Mesendoderm (in vitro differentiated cells): ENCODE results near the gene ZNF729. TPM values are rescaled to one million over a fixed set of nuclear protein-coding genes. Genes with fewer than 3 reads are reported as not detected.

Experiments
- DNase-seq: peaks from one replicate; pipeline ENCODE4 v3.0.0; 2013
- H2AK5ac ChIP-seq: 2 replicates; pipeline ENCODE4 v1.6.1; 2013; ENCODE audit warnings: low read length, inconsistent platforms
- H2BK120ac ChIP-seq: 2 replicates; pipeline ENCODE4 v1.6.1; 2013; ENCODE audit warnings: low read depth, mild to moderate bottlenecking, low read length, moderate library complexity, mixed read lengths
- H2BK15ac ChIP-seq: replicated peaks from 2 replicates; pipeline ENCODE4 v1.6.1; 2013; ENCODE audit warnings: low read depth, mild to moderate bottlenecking, moderate library complexity
- H2BK5ac ChIP-seq: 2 replicates; pipeline ENCODE4 v1.6.1; 2013; ENCODE audit warnings: low read length, inconsistent platforms
- H3K18ac ChIP-seq: 2 replicates; pipeline ENCODE4 v1.6.1; 2013; ENCODE audit warnings: mild to moderate bottlenecking, low read length, mixed read lengths
- H3K23ac ChIP-seq: one replicate; pipeline ENCODE4 v1.6.1; 2013; ENCODE audit warnings: low read length
- H3K27ac ChIP-seq: 2 replicates; pipeline ENCODE4 v1.5.1; 2013; ENCODE audit warnings: low read depth, mild to moderate bottlenecking, inconsistent platforms, low read length, moderate library complexity
- H3K27me3 ChIP-seq: 2 replicates; pipeline ENCODE4 v1.6.1; 2013; ENCODE audit warnings: low read length, control low read depth, mild to moderate bottlenecking, inconsistent platforms; ENCODE audit not compliant: insufficient read depth, poor library complexity
- H3K36me3 ChIP-seq: 2 replicates; pipeline ENCODE4 v1.6.1; 2013; ENCODE audit warnings: low read length, inconsistent platforms; ENCODE audit not compliant: control insufficient read depth, insufficient read depth
- H3K4ac ChIP-seq: one replicate; pipeline ENCODE4 v1.6.1; 2013; ENCODE audit warnings: low read depth, mild to moderate bottlenecking, low read length, moderate library complexity
- H3K4me1 ChIP-seq: 2 replicates; pipeline ENCODE4 v1.6.1; 2013; ENCODE audit warnings: low read depth, low read length, inconsistent platforms; ENCODE audit not compliant: control insufficient read depth
- H3K4me2 ChIP-seq: 2 replicates; pipeline ENCODE4 v1.6.1; 2013; ENCODE audit warnings: low read length
- H3K4me3 ChIP-seq: 2 replicates; pipeline ENCODE4 v1.5.1; 2013; ENCODE audit warnings: mild to moderate bottlenecking, low read length
- H3K56ac ChIP-seq: one replicate; pipeline ENCODE4 v1.6.1; 2013; ENCODE audit warnings: low read length
- H3K79me1 ChIP-seq: 2 replicates; pipeline ENCODE4 v1.6.1; 2013; ENCODE audit warnings: low read length, inconsistent platforms
- H3K79me2 ChIP-seq: 2 replicates; pipeline ENCODE4 v1.6.1; 2013; ENCODE audit warnings: mild to moderate bottlenecking, low read length; ENCODE audit not compliant: control insufficient read depth, insufficient read depth
- H3K9ac ChIP-seq: 2 replicates; pipeline ENCODE4 v1.6.1; 2013; ENCODE audit warnings: low read length, inconsistent platforms
- H4K5ac ChIP-seq: one replicate; pipeline ENCODE4 v1.6.1; 2013; ENCODE audit warnings: low read length
- H4K8ac ChIP-seq: one replicate; pipeline ENCODE4 v1.6.1; 2013; ENCODE audit warnings: low read depth, mild to moderate bottlenecking, control low read depth, low read length, moderate library complexity
- WGBS: extraction: QIAGEN DNeasy Blood & Tissue Kit; methylation state at CpG from one replicate; pipeline ENCODE4 v1.1.7; 2013; ENCODE audit warnings: low lambda C conversion rate, missing lambda C conversion rate; ENCODE audit not compliant: insufficient coverage; ENCODE audit errors: extremely low coverage; 5-methylcytosine and 5-hydroxymethylcytosine counted together
- polyA plus RNA-seq, 2 experiments: library from polyadenylated mRNA; stranded (reverse); fragments of 200-250 nt; gene quantifications; one replicate each; pipeline ENCODE4 v1.2.3, GENCODE V29; 2013

The ZNF729 gene
- not detected for polyA plus RNA-seq (2013, experiment 1 of 2)
- polyA plus RNA-seq (2013, experiment 2 of 2), result not detected

DNA sequence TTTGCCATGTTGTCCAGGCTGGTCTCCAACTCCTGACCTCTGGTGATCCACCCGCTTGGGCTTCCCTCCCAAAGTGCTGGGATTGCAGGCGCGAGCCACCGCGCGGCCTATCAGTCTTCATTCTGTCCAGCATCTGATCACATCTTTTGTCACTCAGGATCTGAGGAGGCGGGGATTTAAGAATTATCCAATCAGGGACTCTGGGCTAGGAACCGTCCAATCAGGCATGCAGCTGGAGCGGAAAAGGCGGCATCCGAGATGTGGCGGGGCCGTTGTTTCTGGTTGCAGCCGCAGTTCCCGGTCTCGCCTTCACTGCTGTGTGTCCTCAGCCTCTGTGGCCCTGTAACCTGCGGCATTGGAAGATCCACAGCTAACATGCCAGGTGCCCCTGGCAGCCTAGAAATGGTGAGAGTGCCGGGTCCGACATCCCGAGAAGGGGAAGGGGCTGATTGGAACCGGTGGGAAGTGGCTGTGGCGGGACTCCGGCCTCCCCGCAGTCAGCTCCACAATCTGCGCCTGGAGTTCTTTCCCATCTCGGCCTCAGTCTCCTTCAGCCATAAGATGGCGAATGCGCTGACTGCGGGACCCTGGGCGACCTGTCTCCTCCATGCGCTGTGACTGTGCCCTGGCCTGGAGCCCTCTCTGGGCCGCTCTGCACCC is at the start of gene ZNF729:
Gene ZNF729 (plus strand): TSS at position 291 of the 660 bp plus-strand sequence. CDS start 85 bp downstream, at position 376.
- Histone ChIP-seq H3K18ac (no peak within 1 kb of the TSS), H4K5ac (no peak within 1 kb of the TSS), H2AK5ac (no peak within 1 kb of the TSS), H3K4me1 (no peaks in the 10 kb centered on the region), H3K23ac (no peak within 1 kb of the TSS), H3K4me3 (no peak within 1 kb of the TSS), H3K4ac (no peak within 1 kb of the TSS), H3K56ac (no peak within 1 kb of the TSS), H3K79me2 (no peaks in the 10 kb centered on the region), H3K9ac (no peak within 1 kb of the TSS), H3K27ac (no peak within 1 kb of the TSS), H4K8ac (no peak within 1 kb of the TSS), H3K36me3 (no peaks in the 10 kb centered on the region), H2BK15ac (no peak within 1 kb of the TSS), H3K4me2 (no peak within 1 kb of the TSS), H3K79me1 (no peaks in the 10 kb centered on the region), H2BK120ac (no peak within 1 kb of the TSS), H2BK5ac (no peak within 1 kb of the TSS), H3K27me3 (no peaks in the 10 kb centered on the region)
- DNase-seq, result no peak
- WGBS, result no CpG with 5 or more reads among the region's 32 CpGs

DNA sequence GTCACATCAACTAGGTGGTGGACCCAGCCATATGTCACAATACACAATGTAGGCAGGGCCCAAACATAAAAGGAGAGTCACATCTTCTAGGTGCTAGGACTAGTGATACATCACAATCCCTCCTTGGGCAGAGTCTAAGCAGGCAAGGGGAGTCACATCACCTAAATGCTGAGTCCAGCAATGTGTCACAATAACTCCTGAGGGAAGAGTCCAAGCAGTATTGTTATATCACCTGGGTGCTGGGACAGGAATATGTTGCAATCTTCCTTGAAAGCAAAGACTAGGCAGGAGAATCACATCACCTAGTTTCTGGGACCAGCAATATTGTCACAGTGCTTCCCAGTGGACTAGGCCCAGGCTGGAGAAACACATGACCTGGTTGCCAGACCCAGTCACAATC is 29.4 kb upstream of the ZNF729 start:
- Histone ChIP-seq H3K4me3 (no peak overlapping the region), H3K4me1 (no peaks in the 10 kb centered on the region), H3K18ac (no peak overlapping the region), H3K56ac (no peak overlapping the region), H3K27ac (no peak overlapping the region), H3K36me3 (no peaks in the 10 kb centered on the region), H3K23ac (no peak overlapping the region), H3K79me2 (no peaks in the 10 kb centered on the region), H2BK15ac (no peak overlapping the region), H4K5ac (no peak overlapping the region), H3K27me3 (no peaks in the 10 kb centered on the region), H2BK120ac (no peak overlapping the region), H3K4me2 (no peak overlapping the region), H2AK5ac (no peak overlapping the region), H4K8ac (no peak overlapping the region), H3K9ac (no peak overlapping the region), H3K4ac (no peak overlapping the region), H3K79me1 (no peaks in the 10 kb centered on the region), H2BK5ac (no peak overlapping the region)
- no peak for DNase-seq

DNA sequence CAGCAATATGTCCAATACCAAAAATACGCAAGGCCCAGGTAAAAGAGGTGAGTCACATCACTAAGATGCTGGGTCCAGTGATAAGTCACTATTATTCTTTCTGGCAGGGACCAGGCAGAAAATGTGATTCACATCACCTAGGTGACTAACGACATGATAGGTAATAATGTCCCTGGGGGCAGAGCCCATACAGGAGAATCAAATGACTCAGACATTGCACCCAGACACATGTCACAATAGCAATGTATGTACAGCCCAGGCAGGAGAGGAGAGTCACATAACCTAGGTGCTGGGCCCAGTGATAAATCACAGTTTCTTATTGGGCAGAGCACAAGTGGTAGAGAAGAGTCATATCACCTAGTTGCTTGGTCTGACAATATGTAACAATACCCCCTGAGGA is 28.9 kb upstream of the ZNF729 start:
- Histone ChIP-seq H3K4me2 (no peak overlapping the region), H3K27ac (no peak overlapping the region), H3K79me1 (no peaks in the 10 kb centered on the region), H4K5ac (no peak overlapping the region), H2BK15ac (no peak overlapping the region), H3K36me3 (no peaks in the 10 kb centered on the region), H2BK5ac (no peak overlapping the region), H3K9ac (no peak overlapping the region), H2AK5ac (no peak overlapping the region), H3K27me3 (no peaks in the 10 kb centered on the region), H3K79me2 (no peaks in the 10 kb centered on the region), H3K23ac (no peak overlapping the region), H3K18ac (no peak overlapping the region), H3K56ac (no peak overlapping the region), H3K4me1 (no peaks in the 10 kb centered on the region), H4K8ac (no peak overlapping the region), H3K4ac (no peak overlapping the region), H2BK120ac (no peak overlapping the region), H3K4me3 (no peak overlapping the region)
- DNase-seq, result no peak
- no CpG with 5 or more reads among the region's 2 CpGs for WGBS

DNA sequence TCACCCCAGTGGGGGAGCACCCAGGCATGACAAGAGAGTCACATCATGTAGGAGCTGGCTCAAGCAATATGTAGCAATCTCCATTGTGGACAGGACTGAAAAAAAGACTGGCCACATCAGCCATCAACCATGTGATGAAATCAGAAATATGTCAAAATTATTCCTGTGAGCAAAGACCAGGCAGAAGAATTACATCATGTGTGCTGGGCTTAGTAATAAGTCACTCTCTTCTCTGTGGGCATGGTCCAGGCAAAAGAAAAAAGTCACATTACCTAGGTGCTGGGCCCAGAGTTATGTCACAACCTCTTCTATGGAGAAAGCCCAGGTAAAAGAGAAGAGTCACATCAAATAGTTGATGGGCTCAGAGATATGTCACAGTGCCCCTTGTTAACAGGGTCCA is 28.3 kb upstream of the ZNF729 start:
- no peak overlapping the region for H3K18ac ChIP-seq
- H3K4me1 ChIP-seq, result no peaks in the 10 kb centered on the region
- no peak overlapping the region for H2BK120ac ChIP-seq
- H2BK5ac ChIP-seq, result no peak overlapping the region
- no peak overlapping the region for H3K9ac ChIP-seq
- no peak overlapping the region for H3K4ac ChIP-seq
- no peak overlapping the region for H3K27ac ChIP-seq
- H4K5ac ChIP-seq, result no peak overlapping the region
- H3K27me3 ChIP-seq, result no peaks in the 10 kb centered on the region
- no peak overlapping the region for H4K8ac ChIP-seq
- no peak overlapping the region for H3K4me2 ChIP-seq
- H3K56ac ChIP-seq, result no peak overlapping the region
- no peaks in the 10 kb centered on the region for H3K79me1 ChIP-seq
- no peak overlapping the region for H3K4me3 ChIP-seq
- H2AK5ac ChIP-seq, result no peak overlapping the region
- no peaks in the 10 kb centered on the region for H3K36me3 ChIP-seq
- no peak for DNase-seq
- no peak overlapping the region for H2BK15ac ChIP-seq
- H3K23ac ChIP-seq, result no peak overlapping the region
- no peaks in the 10 kb centered on the region for H3K79me2 ChIP-seq

DNA sequence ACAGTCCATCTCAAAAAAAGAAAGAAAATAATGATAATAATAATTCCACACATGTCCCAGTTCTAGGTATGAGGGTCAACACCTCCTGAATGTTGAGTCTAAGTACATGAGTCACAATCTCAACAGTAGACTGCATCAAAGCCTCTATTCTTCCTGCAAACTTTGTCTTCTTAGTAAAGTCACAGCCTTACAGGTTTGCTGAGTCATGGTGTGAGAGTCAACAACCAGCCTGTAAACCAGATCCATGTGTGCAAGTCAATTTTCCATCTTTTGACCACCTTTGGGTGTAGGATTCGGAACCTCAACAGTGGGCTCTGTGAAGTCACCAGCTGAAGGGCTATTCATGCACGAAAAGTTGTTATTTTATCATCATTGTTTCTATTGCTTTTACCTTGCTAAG is 25.7 kb upstream of the ZNF729 start:
- no peak overlapping the region for H3K23ac ChIP-seq
- no peak overlapping the region for H3K4me3 ChIP-seq
- H2BK5ac ChIP-seq, result no peak overlapping the region
- H3K79me1 ChIP-seq, result no peaks in the 10 kb centered on the region
- no peaks in the 10 kb centered on the region for H3K27me3 ChIP-seq
- no peak overlapping the region for H3K18ac ChIP-seq
- H3K56ac ChIP-seq, result no peak overlapping the region
- H3K36me3 ChIP-seq, result no peaks in the 10 kb centered on the region
- no peak overlapping the region for H2AK5ac ChIP-seq
- DNase-seq, result no peak
- no peak overlapping the region for H4K5ac ChIP-seq
- no CpG with 5 or more reads among the region's 2 CpGs for WGBS
- no peak overlapping the region for H3K9ac ChIP-seq
- no peak overlapping the region for H3K27ac ChIP-seq
- no peak overlapping the region for H2BK120ac ChIP-seq
- no peak overlapping the region for H3K4me2 ChIP-seq
- H2BK15ac ChIP-seq, result no peak overlapping the region
- H3K4me1 ChIP-seq, result no peaks in the 10 kb centered on the region
- no peak overlapping the region for H3K4ac ChIP-seq
- H4K8ac ChIP-seq, result no peak overlapping the region
- no peaks in the 10 kb centered on the region for H3K79me2 ChIP-seq

DNA sequence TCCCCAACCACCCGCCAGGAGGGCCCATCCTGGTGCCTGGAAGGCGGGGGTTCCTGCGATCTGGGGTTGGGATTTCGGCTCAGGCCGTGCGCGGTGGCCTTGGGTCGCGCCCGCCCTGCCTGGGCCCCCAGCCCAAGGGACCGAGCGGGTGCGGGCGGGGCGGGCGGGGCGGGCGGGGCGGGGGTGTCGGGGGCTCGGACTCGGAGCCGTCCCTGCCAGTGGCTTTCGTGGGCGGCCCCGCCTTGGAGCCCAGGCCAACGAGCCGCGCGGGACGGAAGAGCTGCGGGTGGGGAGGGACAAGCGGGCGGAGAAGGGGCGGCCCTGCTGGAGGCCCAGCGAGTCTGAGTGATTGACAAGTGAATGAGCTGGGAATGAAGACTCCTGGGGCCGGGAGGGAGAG is 24.6 kb upstream of the ZNF729 start:
- no peak overlapping the region for H3K18ac ChIP-seq
- H3K4me2 ChIP-seq, result no peak overlapping the region
- H3K56ac ChIP-seq, result no peak overlapping the region
- no peak overlapping the region for H4K5ac ChIP-seq
- no peak for DNase-seq
- H4K8ac ChIP-seq, result no peak overlapping the region
- no peak overlapping the region for H3K27ac ChIP-seq
- H3K4ac ChIP-seq, result no peak overlapping the region
- no peak overlapping the region for H3K9ac ChIP-seq
- no peaks in the 10 kb centered on the region for H3K4me1 ChIP-seq
- WGBS, result no CpG with 5 or more reads among the region's 37 CpGs
- H2AK5ac ChIP-seq, result no peak overlapping the region
- no peak overlapping the region for H2BK15ac ChIP-seq
- H3K27me3 ChIP-seq, result no peaks in the 10 kb centered on the region
- no peaks in the 10 kb centered on the region for H3K79me1 ChIP-seq
- H3K4me3 ChIP-seq, result no peak overlapping the region
- H2BK120ac ChIP-seq, result no peak overlapping the region
- no peaks in the 10 kb centered on the region for H3K36me3 ChIP-seq
- no peak overlapping the region for H3K23ac ChIP-seq
- H3K79me2 ChIP-seq, result no peaks in the 10 kb centered on the region
- H2BK5ac ChIP-seq, result no peak overlapping the region
